Activated T-cell treated with anti-CD3 and anti-CD28 coated beads, Interleukin-2, amount 50 U/mL, for 72 hours (primary cell): ENCODE results near the gene MGLL. TPM values are rescaled to one million over a fixed set of nuclear protein-coding genes. Genes with fewer than 3 reads are reported as not detected.

Source experiments
- ATAC-seq, 2 donors: fragments of 150-1000 bp; cut with Tn5 transposase; replicated peaks in 1 of 2; 2 replicates each; pipeline ENCODE4 v1.10.0; 2021; ENCODE audit warnings: moderate library complexity in 2 of 2, mild to moderate bottlenecking in 1 of 2
- DNase-seq, 2 donors: peaks; one replicate each; pipeline ENCODE4 v3.0.0; 2021 to 2022; ENCODE audit warnings: mixed read lengths in 1 of 2
- H3K27ac Mint-ChIP-seq: one replicate; pipeline ENCODE4 v1.8.0; 2022; ENCODE audit warnings: mild to moderate bottlenecking, moderate library complexity, mixed read lengths
- H3K27me3 Mint-ChIP-seq: one replicate; pipeline ENCODE4 v1.8.0; 2022; ENCODE audit warnings: low read depth, mixed read lengths
- H3K36me3 Mint-ChIP-seq, 2 donors: one replicate each; pipeline ENCODE4 v1.8.0; 2022; ENCODE audit warnings: mixed read lengths in 2 of 2, mild to moderate bottlenecking in 1 of 2; ENCODE audit not compliant: insufficient read depth in 2 of 2
- H3K4me1 Mint-ChIP-seq: one replicate; pipeline ENCODE4 v1.8.0; 2022; ENCODE audit warnings: low read depth, mixed read lengths
- H3K4me3 Mint-ChIP-seq, 2 donors: one replicate each; pipeline ENCODE4 v1.8.0; 2022; ENCODE audit warnings: mild to moderate bottlenecking in 2 of 2, mixed read lengths in 2 of 2, moderate library complexity in 2 of 2
- H3K9me3 Mint-ChIP-seq, 2 donors: one replicate each; pipeline ENCODE4 v1.8.0; 2022; ENCODE audit warnings: mixed read lengths in 2 of 2
- total RNA-seq, 2 donors: library from RNA; stranded (reverse); gene quantifications; one replicate each; pipeline ENCODE4 v1.2.3, GENCODE V29; 2022

The MGLL gene
- total RNA-seq, 2 donors from 2014 or later: 1.7 to 2.3 TPM

- Mint-ChIP-seq H3K4me1 (no peaks in the 10 kb centered on the region), H3K27ac (no peak overlapping the region), H3K4me3 (no peak overlapping the region), H3K27me3 (no peaks in the 10 kb centered on the region), H3K9me3 (no peaks in the 10 kb centered on the region), H3K36me3 (peaks cover 0 to 3% of the 10 kb centered on the region in 2 donors)
- no peak for ATAC-seq
- no peak for DNase-seq
Observed at GRCh38 chr3:127768346-127769008, 53.8 kb downstream of the MGLL start.

- no peak overlapping the region for H3K4me3 Mint-ChIP-seq
- no peak for ATAC-seq
- peaks cover 0 to 3% of the 10 kb centered on the region in 2 donors for H3K36me3 Mint-ChIP-seq
- peaks cover 10% of the 10 kb centered on the region for H3K4me1 Mint-ChIP-seq
- H3K27ac Mint-ChIP-seq: no peak overlapping the region
- H3K9me3 Mint-ChIP-seq: no peaks in the 10 kb centered on the region
- DNase-seq: no peak
- H3K27me3 Mint-ChIP-seq: peaks cover 8% of the 10 kb centered on the region
Observed at GRCh38 chr3:127767126-127767525, 55.2 kb downstream of the MGLL start.

GRCh38 chr3:127765735-127766134, 56.6 kb downstream of the MGLL start:
- peaks cover 13% of the 10 kb centered on the region for H3K4me1 Mint-ChIP-seq
- H3K9me3 Mint-ChIP-seq: no peaks in the 10 kb centered on the region
- no peak for DNase-seq
- no peak overlapping the region for H3K27ac Mint-ChIP-seq
- ATAC-seq: no peak
- no peak overlapping the region for H3K4me3 Mint-ChIP-seq
- peaks cover 0 to 3% of the 10 kb centered on the region in 2 donors for H3K36me3 Mint-ChIP-seq
- peaks cover 21% of the 10 kb centered on the region for H3K27me3 Mint-ChIP-seq

GRCh38 chr3:127764841-127765362, 57.4 kb downstream of the MGLL start:
- H3K27ac Mint-ChIP-seq: no peak overlapping the region
- peaks cover 13% of the 10 kb centered on the region for H3K4me1 Mint-ChIP-seq

GRCh38 chr3:127764301-127764700, 58.0 kb downstream of the MGLL start:
- Mint-ChIP-seq H3K4me3 (no peak overlapping the region), H3K27me3 (peaks cover 27% of the 10 kb centered on the region), H3K9me3 (no peaks in the 10 kb centered on the region), H3K4me1 (peaks cover 13% of the 10 kb centered on the region), H3K27ac (no peak overlapping the region), H3K36me3 (peaks cover 0 to 3% of the 10 kb centered on the region in 2 donors)
- ATAC-seq (no peak), DNase-seq (no peak)

More at GRCh38 chr3:127764841-127765362, 57.4 kb downstream of the MGLL start:
- H3K36me3 Mint-ChIP-seq: peaks cover 0 to 3% of the 10 kb centered on the region in 2 donors
- no peaks in the 10 kb centered on the region for H3K9me3 Mint-ChIP-seq
- peaks cover 21% of the 10 kb centered on the region for H3K27me3 Mint-ChIP-seq
- ATAC-seq: peak; percentile 63 to 71
- peak overlapping the region; percentile 24 to 56 for H3K4me3 Mint-ChIP-seq
- DNase-seq: no peak

- DNase-seq: no peak
- Mint-ChIP-seq H3K27me3 (peaks cover 28% of the 10 kb centered on the region), H3K36me3 (peaks cover 0 to 3% of the 10 kb centered on the region in 2 donors), H3K4me1 (peaks cover 13% of the 10 kb centered on the region), H3K9me3 (no peaks in the 10 kb centered on the region), H3K27ac (no peak overlapping the region), H3K4me3 (no peak overlapping the region)
- ATAC-seq: no peak
Observed at GRCh38 chr3:127763816-127764215, 58.5 kb downstream of the MGLL start.

GRCh38 chr3:127763337-127763736, 59.0 kb downstream of the MGLL start:
- ATAC-seq: no peak
- peaks cover 13% of the 10 kb centered on the region for H3K4me1 Mint-ChIP-seq

GRCh38 chr3:127762787-127763105, 59.6 kb downstream of the MGLL start:
- H3K9me3 Mint-ChIP-seq: no peaks in the 10 kb centered on the region
- no peak for DNase-seq
- no peak overlapping the region for H3K4me3 Mint-ChIP-seq
- H3K36me3 Mint-ChIP-seq: no peaks in the 10 kb centered on the region
- peaks cover 28% of the 10 kb centered on the region for H3K27me3 Mint-ChIP-seq
- H3K27ac Mint-ChIP-seq: no peak overlapping the region
- peaks cover 13% of the 10 kb centered on the region for H3K4me1 Mint-ChIP-seq
- ATAC-seq: no peak

More at GRCh38 chr3:127763337-127763736, 59.0 kb downstream of the MGLL start:
- DNase-seq: no peak
- Mint-ChIP-seq H3K27ac (no peak overlapping the region), H3K9me3 (no peaks in the 10 kb centered on the region), H3K27me3 (peaks cover 28% of the 10 kb centered on the region), H3K4me3 (no peak overlapping the region), H3K36me3 (no peaks in the 10 kb centered on the region)

GRCh38 chr3:127762077-127762786, 60.1 kb downstream of the MGLL start:
- H3K9me3 Mint-ChIP-seq: no peaks in the 10 kb centered on the region
- H3K36me3 Mint-ChIP-seq: no peaks in the 10 kb centered on the region
- DNase-seq: no peak
- peak; percentile 56 to 65 for ATAC-seq
- H3K27me3 Mint-ChIP-seq: peaks cover 28% of the 10 kb centered on the region
- peak overlapping the region in 1 of 2 donors; percentile 15 for H3K4me3 Mint-ChIP-seq
- no peak overlapping the region for H3K27ac Mint-ChIP-seq
- peaks cover 13% of the 10 kb centered on the region for H3K4me1 Mint-ChIP-seq

GRCh38 chr3:127761441-127761801, 60.9 kb downstream of the MGLL start:
- Mint-ChIP-seq H3K4me3 (no peak overlapping the region), H3K4me1 (peaks cover 14% of the 10 kb centered on the region), H3K27me3 (peaks cover 28% of the 10 kb centered on the region), H3K27ac (no peak overlapping the region), H3K9me3 (no peaks in the 10 kb centered on the region), H3K36me3 (no peaks in the 10 kb centered on the region)
- ATAC-seq (no peak), DNase-seq (no peak)

GRCh38 chr3:127760791-127761440, 61.4 kb downstream of the MGLL start:
- no peak overlapping the region for H3K4me3 Mint-ChIP-seq
- no peak for DNase-seq

GRCh38 chr3:127760361-127760760, 62.0 kb downstream of the MGLL start:
- Mint-ChIP-seq H3K4me1 (peaks cover 24% of the 10 kb centered on the region), H3K9me3 (no peaks in the 10 kb centered on the region), H3K36me3 (no peaks in the 10 kb centered on the region), H3K27me3 (peaks cover 28% of the 10 kb centered on the region), H3K4me3 (no peak overlapping the region), H3K27ac (no peak overlapping the region)
- DNase-seq (no peak), ATAC-seq (no peak)

More at GRCh38 chr3:127760791-127761440, 61.4 kb downstream of the MGLL start:
- no peak for ATAC-seq
- Mint-ChIP-seq H3K4me1 (peaks cover 19% of the 10 kb centered on the region), H3K9me3 (no peaks in the 10 kb centered on the region), H3K36me3 (no peaks in the 10 kb centered on the region), H3K27ac (no peak overlapping the region), H3K27me3 (peaks cover 28% of the 10 kb centered on the region)

GRCh38 chr3:127759826-127760225, 62.5 kb downstream of the MGLL start:
- no peaks in the 10 kb centered on the region for H3K36me3 Mint-ChIP-seq
- peaks cover 30% of the 10 kb centered on the region for H3K4me1 Mint-ChIP-seq
- ATAC-seq (no peak), DNase-seq (no peak)
- no peak overlapping the region for H3K4me3 Mint-ChIP-seq
- peaks cover 28% of the 10 kb centered on the region for H3K27me3 Mint-ChIP-seq
- no peaks in the 10 kb centered on the region for H3K9me3 Mint-ChIP-seq
- no peak overlapping the region for H3K27ac Mint-ChIP-seq
